Kidney tubule cell (primary cell): Measurements from ENCODE around the gene VPS4B.

ENCODE experiments used
- DNase-seq: peaks from one replicate; pipeline ENCODE4 v3.0.0-alpha.2; 2018; ENCODE audit warnings: low spot score

The VPS4B gene

GRCh38 chr18:63430526-63430925 lies 8.2 kb upstream of the VPS4B start:
- no peak for DNase-seq

DNA sequence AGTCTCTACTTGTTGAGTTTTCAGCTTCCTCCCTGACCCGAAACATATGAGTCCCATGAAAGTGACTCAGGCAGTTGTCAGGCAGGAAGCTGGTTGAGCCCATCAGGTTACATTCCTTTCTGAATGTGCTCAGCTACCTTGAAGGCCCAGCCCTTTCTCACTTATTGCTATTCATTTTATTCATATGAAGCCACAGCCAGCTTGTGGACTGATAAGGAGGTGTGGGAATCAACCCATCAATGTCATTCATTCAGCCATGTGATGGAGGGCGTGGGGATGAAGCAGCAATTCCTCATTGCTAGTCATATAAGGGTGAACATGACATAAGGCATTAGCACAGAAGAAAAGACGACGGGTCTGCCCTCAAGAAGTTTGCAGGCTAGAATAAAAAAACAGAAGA lies 5.3 kb upstream of the VPS4B start:
- peak; percentile 95 for DNase-seq

DNA sequence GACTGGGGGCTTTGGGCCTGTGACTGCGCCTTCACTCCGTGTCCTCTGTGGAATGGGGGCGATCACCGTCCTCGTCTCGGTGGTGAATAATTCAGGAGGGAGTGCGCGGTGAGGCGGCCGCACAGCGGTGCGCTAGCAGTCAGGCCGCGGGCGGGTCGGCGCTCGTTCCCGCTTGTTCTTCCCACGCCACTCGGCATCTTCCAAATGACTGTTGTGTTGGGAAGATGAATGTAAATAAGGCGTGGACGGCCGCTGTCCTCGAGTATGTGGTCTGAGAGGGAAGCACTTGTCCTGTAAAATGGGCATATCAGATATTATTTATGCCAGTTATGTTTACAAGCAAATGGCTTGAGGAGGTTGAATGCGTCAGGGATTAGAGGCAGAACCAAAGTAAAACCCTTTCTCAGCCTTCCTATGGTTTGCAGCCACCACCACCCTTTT lies 608 bp upstream of the VPS4B start:
- no peak for DNase-seq

DNA sequence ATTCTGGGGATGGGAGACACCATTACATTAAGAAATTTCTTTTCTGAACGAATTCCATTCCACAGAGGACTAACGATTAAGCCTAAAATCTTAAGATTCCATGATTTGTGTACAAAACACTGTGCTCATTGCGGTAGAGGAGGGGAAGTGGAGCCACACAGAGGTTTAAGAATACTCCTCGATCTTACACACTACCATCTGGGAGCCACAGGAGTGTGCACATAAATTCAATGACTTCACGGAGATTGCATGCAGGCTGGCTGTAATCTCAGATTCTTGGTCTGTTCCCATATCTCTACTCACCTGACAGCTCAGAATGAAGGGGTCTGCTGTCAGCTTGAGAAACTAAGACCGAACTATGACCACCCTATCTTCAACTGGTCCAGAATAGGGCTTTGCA lies 762 bp downstream of the VPS4B start:
- DNase-seq = peak; percentile 12

GRCh38 chr18:63412953-63413352 lies 9.3 kb downstream of the VPS4B start:
- no peak for DNase-seq

DNA sequence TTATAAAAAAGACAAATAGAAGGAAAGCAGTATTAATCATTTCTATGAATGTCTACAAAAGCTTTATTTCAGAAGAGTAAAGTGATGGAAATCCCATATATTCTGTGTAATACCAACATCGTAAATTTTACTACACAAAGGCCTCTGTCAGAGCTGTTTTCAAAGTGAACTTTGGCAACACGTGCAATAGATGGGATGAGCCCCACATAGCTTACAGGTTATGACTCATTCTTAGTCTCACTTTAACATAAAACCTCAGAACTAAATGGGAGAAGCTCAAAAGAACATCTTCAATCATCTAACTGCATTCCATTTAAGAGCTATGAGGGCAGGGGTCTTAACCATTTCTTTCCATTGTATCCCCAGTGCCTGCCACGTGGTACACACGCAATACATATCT lies 11.5 kb downstream of the VPS4B start:
- DNase-seq = peak; percentile 47

GRCh38 chr18:63409301-63409700 lies 13.0 kb downstream of the VPS4B start:
- DNase-seq = no peak

GRCh38 chr18:63407734-63408133 lies 14.5 kb downstream of the VPS4B start:
- DNase-seq = no peak

- DNase-seq = no peak
Observed at GRCh38 chr18:63405986-63406385, 16.3 kb downstream of the VPS4B start.

DNA sequence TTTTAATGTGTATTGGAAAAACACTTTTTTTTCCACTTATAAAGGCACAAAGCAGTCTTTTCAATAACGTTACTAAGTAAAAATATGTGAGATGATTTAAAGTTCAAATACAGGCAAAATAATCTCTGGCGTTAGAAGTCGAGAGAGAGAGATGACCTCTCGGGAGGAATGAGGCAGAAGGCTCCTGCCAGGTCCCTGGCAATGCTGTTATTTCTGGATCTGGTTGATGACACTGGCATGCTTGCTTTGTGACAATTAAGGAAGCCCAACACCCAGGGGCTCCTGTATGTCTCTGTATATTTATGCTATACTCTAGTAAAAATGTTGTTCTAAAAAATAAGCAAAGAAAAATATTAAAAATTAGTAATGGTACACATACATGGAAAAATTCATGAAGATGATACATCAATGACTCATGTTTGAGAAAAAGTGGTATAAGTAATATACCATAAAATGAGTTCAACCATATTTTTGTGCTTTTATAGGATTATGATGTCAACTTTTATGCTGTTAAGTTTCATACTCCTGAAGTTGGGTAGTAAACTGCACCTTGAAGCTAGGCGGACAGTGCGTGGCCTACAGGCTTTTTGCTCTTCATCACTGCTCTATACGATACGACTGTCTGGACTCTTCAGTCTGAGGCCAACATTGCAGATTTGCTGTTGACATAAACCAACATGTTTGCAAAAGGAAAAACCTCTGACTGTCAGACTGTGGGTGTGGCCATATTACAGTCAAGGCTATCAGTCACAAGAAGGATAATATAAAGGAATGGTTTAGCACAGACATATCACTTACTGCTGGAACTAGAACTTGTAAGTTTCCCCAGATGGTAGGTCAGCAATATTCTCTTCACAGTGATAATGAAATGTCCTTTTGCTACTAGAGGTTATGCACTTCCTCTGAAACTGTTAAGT lies 19.8 kb downstream of the VPS4B start:
- DNase-seq = no peak

- DNase-seq = no peak
Observed at GRCh38 chr18:63399300-63399699, 23.0 kb downstream of the VPS4B start.

GRCh38 chr18:63397349-63397748 lies 24.9 kb downstream of the VPS4B start:
- no peak for DNase-seq

GRCh38 chr18:63395503-63395902 lies 26.8 kb downstream of the VPS4B start:
- no peak for DNase-seq

GRCh38 chr18:63394954-63395353 lies 27.3 kb downstream of the VPS4B start:
- DNase-seq = no peak

- no peak for DNase-seq
Observed at GRCh38 chr18:63387861-63388260, 34.4 kb downstream of the VPS4B start.

DNA sequence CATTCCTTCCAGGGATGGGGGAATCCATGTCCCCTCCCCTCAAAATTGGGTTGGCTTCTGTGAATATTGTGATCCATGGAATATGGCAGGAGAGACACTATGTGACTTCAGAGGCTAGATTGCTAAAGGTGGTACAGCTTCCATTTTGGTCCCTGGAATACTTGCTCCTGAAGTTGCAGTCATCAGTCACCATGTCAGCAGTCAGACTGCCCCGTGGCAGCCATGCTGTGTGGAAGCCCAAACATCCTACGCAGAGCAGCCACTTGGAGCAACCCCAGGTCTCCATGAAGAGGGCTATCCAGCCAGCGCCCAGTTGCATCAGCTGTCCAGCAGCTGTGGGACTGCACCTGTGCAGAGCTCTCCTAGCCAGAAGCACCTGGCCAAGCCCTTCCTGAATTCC lies 39.4 kb downstream of the VPS4B start:
- DNase-seq = no peak

GRCh38 chr18:63379639-63379962 lies 42.7 kb downstream of the VPS4B start:
- DNase-seq = no peak

DNA sequence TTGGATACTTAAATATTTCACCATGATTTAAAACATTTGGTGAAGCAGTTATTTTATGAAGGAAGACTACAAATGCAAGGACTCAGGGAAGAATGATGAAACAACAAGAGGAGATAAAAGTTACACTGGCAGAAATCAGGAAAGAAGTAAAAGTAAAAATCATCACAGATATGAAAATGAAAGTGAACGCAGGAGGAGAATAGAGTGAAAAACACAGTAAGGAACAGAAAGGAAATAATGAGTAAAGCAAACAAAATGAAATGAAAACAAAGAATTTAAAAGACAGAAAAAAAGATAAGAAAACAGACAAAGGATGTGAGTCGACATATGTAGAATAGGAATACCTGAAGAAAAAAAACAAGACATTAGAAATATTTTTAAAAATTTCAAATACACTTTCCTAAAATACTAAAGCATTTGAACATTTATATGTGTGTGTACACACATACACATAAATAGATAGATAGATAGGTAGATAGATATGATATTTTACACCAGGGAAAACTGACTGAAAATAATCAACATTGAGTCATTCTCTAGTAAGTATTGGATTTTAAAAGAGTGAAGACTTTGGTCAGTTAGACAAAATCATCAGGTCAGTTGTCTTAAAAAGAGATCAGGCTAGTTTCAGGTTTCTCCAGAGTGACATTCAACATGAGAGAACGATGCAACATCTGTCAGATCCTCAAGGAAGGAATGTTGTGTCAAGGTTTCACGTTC lies 43.2 kb downstream of the VPS4B start:
- DNase-seq = no peak

DNA sequence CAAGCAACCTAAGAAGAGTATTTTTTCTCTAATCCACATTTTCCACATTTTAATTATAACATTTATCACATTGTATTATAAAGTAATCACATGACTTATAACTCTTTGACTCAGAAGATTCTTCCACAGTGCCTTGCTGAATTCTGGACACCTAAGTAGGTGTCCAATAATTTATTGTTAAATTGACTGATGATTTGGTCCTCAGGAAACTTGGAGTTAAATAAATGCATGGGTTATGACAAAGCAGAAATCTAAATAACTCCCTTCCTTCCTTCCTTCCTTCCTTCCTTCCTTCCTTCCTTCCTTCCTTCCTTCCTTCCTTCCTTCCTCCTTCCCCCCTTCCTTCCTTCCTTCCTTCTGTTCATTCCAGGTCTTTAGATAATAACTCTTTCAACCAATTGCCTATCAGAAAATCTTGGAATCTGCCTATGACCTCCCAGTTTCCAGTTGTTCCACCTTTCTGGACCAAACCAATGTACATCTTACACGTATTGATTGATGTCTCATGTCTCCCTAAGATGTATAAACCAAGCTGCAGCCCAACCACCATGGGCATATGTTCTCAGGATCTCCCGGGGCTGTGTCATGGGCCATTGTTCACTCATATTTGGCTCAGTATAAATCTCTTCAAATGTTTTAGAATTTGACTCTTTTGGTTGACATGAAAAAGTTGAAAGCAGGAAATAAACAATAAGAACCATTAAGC lies 44.8 kb downstream of the VPS4B start:
- DNase-seq = no peak

- DNase-seq = no peak
Observed at GRCh38 chr18:63376538-63376937, 45.7 kb downstream of the VPS4B start.

DNA sequence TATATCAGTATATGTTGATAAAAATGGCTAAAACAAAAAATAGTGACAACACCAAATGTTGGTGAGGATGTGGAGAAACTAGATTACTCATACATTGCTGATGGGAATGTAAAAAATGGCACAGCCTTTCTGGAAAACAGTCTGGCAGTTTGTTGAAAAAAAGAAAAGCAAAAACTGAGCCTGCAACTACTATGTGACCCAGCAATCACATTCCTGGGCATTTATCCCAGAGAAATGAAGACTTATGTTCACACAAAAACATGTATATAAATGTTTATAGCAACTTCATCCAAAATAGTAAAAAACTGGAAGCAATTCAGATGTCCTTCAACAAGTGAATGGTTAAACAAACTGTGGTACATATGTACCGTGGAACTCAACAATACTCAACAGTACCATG lies 47.7 kb downstream of the VPS4B start:
- DNase-seq = no peak

DNA sequence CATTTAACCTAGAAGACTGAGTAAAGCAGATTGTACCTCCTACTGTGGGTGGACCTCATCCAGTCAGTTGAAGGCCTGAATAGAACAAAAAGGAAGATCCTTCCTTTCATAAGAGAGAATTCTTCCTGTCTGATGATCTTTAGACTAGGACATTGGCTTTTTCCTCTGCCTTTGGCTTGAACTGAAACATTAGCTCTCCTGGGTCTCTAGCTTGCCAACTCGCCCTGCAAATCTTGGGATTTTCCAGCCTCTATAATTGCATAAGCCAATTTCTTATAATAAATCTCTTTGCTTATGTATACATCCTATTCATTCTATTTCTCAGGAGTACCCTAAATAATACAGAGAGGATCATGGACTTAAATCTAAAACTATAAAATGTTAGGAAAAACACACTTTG lies 49.1 kb downstream of the VPS4B start:
- no peak for DNase-seq

GRCh38 chr18:63368611-63369010 lies 53.7 kb downstream of the VPS4B start:
- DNase-seq = no peak
